ENCODE measurements around the gene REEP6. TPM values are rescaled to one million over a fixed set of nuclear protein-coding genes. Genes with fewer than 3 reads are reported as not detected.

REEP6 gene
- total RNA-seq, 1 experiment from 2014 or later, result 10.5 TPM

GRCh38 chr19:1467215-1467489 lies 23.8 kb upstream of the REEP6 start:
- H4K5ac ChIP-seq (ENCODE audit: insufficient read length, low read depth, low read length), result no peak overlapping the region
- H3K4me1 ChIP-seq (ENCODE audit: insufficient read depth, low read length), result no peaks in the 10 kb centered on the region
- peaks cover 9% of the 10 kb centered on the region for H3K23me2 ChIP-seq (ENCODE audit: insufficient read length, low read depth, low read length, poor library complexity, severe bottlenecking)
- no peak overlapping the region for H2AFZ ChIP-seq (ENCODE audit: low read length)
- no peak for DNase-seq
- Mint-ChIP-seq H3K4me1 (peaks cover 2 to 8% of the 10 kb centered on the region in 2 experiments; a peak in 3 of 4 replicates), H3K36me3 (ENCODE audit: insufficient read depth in 1 of 3, low read depth in 3 of 3) (no peaks in the 10 kb centered on the region), H3K27me3 (ENCODE audit: low read depth) (peaks cover 83% of the 10 kb centered on the region), H3K27ac (no peak overlapping the region), H3K4me3 (no peak overlapping the region), H3K9me3 (no peaks in the 10 kb centered on the region)
- H3K9ac ChIP-seq (ENCODE audit: extremely low read depth, insufficient read length, low read length), result no peak overlapping the region
- no CpG with 5 or more reads among the region's 36 CpGs for WGBS (ENCODE audit: extremely low coverage, insufficient read length, low lambda C conversion rate)
- H3K4me2 ChIP-seq (ENCODE audit: insufficient read depth, insufficient read length, low read length), result peak overlapping the region; percentile 26
- no peak for TF ChIP-seq CTCF (conservative IDR thresholded peaks at IDR 0.05)
- no peak overlapping the region for H3K56ac ChIP-seq (ENCODE audit: insufficient read length, low read depth, low read length)
- no peak overlapping the region for H2BK12ac ChIP-seq (ENCODE audit: insufficient read length, low read depth, low read length)
- no peak overlapping the region for H2BK5ac ChIP-seq (ENCODE audit: insufficient read length, low read length)
- no peak overlapping the region for H3K18ac ChIP-seq (ENCODE audit: insufficient read length, low read depth, low read length)
- peaks cover 61% of the 10 kb centered on the region for H3K27me3 ChIP-seq (ENCODE audit: insufficient read depth, low read length)
- H2BK120ac ChIP-seq (ENCODE audit: low read depth, low read length, poor library complexity, severe bottlenecking), result no peak overlapping the region
- no peak overlapping the region for H4K91ac ChIP-seq (ENCODE audit: insufficient read length, low read depth, low read length)
- H4K20me1 ChIP-seq (ENCODE audit: control insufficient read depth, insufficient read depth, insufficient read length), result peaks cover 3% of the 10 kb centered on the region
- no peak overlapping the region for H3K14ac ChIP-seq (ENCODE audit: insufficient read depth, low read length)
- no peaks in the 10 kb centered on the region for H3K9me3 ChIP-seq (ENCODE audit: control insufficient read depth, low read depth, low read length)
- H2BK15ac ChIP-seq (ENCODE audit: low read depth, low read length), result no peak overlapping the region
- H3K79me1 ChIP-seq (ENCODE audit: insufficient read depth, low read depth, low read length, poor library complexity, severe bottlenecking), result no peaks in the 10 kb centered on the region
- H2BK20ac ChIP-seq (ENCODE audit: low read depth, low read length, poor library complexity, severe bottlenecking), result no peak overlapping the region
- no peak overlapping the region for H4K8ac ChIP-seq (replicated peaks; ENCODE audit: insufficient read length, low read depth, low read length)
- H3K27ac ChIP-seq (ENCODE audit: insufficient read length, low read depth, low read length), result no peak overlapping the region
- H3K4ac ChIP-seq (ENCODE audit: low read depth, low read length), result no peak overlapping the region
- no peak overlapping the region for H3T11ph ChIP-seq (ENCODE audit: low read length)
- H2AK5ac ChIP-seq (ENCODE audit: insufficient read length, low read length), result no peak overlapping the region
- H3K79me2 ChIP-seq (ENCODE audit: insufficient read depth, low read length), result no peaks in the 10 kb centered on the region
- no peak overlapping the region for H3K23ac ChIP-seq (ENCODE audit: insufficient read length, low read depth, low read length)
